DMS114 treated with DMSO at 0.1 percent for 48 hours (cell line): ENCODE measurements around the gene CYRIA.

Experiments
- DNase-seq: peaks from one replicate; lab custom pipeline; 2025; ENCODE audit not compliant: unreplicated experiment; lab: John Stamatoyannopoulos, UW

The CYRIA gene

DNA sequence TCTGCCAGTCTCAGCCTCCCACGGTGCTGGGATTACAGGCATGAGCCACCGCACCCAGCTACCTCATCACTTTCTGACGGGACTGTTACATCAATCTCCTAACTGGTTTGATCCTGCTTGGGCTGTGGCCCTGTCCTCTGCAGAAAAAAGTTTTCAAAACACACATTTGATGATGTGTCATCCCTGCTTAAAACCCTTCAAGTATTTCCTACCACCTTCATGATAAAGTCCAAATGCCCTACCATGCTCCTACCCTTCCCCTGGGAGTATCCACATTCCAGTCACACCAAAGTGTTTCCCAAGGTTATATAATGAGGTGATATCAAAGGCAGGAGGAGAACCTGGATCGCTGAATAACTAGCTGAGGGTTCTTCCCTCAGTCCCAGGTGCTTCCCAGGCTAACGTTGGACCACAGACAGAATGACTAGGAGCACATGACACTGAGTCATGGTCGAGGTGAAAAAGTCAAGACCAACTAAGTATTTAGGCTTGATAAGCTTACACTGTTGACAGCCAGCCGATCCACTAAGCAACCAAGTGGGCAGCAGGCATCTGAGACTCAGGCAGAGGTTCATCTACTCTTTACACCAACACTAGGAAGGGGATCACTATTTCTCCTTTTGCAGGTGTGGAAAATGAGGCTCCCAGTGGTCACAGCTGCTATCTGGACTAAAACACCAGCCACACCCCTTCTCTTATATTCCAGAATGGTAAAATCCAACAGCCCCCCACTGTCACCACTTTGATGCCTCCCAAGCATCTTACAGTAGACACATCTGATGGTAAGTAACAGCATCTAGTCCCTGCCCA, 31.8 kb downstream of the CYRIA start:
- no peak for DNase-seq

DNA sequence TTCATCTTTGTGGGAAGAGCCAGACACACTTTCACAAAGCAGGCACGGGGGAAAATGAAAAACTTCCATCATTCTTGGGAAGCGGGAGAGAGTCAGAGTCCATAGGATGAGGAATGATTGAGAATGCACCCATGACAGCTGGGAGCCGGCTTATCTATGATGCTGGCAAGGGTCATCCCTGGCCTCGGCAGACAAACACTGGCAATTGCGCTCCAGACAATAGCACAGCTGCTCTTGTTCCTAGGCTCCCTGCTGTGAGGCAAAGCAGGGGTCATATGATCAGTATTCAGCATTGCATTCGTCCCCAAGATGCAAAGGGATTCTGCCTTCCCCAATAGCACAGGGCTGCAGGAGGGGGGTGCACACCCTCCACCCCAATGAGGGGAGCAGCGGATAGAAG, 33.0 kb downstream of the CYRIA start:
- DNase-seq: no peak

DNA sequence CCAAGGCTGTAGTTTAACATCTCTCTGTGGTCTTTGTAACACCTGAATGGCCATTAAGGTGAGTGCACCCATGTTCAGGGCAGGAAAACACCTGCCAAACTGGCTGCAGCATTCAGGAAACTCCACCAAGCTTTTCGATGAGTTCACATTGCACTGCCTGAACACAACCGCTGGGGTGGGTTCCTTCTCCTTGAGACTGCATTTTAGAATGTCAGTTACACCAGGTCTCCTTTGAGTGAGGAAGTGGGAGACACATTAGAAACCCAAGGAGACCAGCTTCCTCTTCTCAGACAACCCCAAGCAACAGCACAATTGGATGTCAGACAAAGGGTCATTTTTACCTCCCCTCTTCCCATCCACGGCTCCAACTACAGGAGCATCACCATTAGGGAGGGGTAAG, 35.2 kb downstream of the CYRIA start:
- DNase-seq: no peak

DNA sequence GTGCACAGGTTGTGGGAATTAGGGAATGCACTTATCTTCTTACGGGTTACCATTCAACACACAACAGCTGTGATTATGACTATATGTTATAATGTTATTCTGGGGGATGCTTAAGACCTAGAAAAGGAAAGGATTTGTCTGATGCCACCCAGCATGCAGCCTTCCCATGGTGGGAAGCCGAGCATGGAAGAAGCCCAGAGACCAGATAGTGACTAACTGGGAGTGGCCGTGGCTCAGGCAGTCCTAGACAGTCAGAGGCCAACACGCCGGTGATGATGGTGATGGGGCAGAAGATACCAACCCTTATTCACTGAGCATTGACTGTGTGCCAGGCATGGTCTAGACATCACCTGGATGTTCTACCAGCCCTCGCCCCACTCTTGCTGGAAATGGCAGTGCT, 35.9 kb downstream of the CYRIA start:
- DNase-seq: no peak

DNA sequence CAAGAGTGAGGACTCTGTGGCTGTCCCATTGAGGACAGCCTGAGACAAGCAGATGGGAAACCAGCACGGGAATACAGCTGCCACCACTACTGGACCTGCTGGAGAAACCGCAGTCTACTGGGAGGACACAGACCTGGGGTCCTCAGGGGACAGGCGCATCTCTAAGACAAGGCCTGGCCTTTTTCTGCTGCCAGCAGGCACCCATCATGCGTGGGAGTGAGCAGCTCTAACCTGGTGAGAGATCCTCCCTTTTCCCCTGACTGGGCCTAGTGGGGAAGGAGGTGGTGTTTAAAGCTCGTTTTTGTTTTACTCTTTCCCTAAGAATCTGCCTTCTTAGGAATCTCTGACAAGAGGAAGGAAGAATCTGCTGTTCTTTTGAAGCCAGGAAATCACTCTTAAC, 36.6 kb downstream of the CYRIA start:
- DNase-seq: no peak

DNA sequence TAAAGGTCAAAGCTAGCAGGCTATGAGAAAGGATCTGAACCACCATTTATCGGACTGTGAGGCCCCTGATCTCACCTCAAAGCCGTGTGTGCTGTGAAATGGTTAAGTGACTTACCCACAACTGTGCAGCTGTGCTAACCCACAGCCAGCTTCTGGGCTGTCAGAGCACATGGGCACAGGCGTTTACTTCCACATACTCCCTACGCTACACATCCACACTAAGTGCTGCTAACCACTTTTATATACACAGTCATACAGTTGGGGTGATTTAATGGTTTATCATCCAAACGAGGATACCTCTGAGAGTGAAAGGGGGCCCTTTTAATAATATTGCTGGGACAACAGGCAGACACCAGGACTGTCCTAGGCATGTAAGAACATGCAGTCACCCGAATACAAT, 37.3 kb downstream of the CYRIA start:
- no peak for DNase-seq

DNA sequence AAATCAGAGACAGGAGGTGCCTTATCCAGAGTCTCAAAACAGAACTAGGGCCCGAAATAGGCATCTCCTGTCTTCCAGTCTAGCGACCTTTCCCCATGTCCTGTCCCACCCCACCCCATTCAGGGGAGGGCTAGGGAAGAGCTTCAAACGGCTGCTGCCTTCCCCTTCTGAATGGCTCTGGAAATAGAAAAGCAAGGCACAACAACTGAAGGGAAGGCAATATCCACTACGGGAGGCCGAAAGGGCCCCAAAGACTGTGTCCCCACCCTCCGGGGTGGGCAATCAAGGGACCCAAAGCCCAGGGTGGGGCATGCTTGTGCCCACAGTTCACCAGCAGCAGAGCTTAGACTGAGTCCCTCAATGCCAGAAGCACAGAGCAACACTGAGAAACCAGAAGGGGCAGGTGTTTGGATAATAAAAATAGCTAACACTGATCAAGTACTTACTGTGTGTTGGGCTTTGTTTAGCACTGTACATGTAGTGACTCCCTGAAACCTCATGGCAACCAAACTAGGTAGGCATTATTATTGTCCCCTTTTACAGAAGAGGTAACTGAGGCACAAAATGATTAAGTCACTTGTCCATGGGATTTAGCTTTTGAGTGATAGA, 38.5 kb downstream of the CYRIA start:
- no peak for DNase-seq

DNA sequence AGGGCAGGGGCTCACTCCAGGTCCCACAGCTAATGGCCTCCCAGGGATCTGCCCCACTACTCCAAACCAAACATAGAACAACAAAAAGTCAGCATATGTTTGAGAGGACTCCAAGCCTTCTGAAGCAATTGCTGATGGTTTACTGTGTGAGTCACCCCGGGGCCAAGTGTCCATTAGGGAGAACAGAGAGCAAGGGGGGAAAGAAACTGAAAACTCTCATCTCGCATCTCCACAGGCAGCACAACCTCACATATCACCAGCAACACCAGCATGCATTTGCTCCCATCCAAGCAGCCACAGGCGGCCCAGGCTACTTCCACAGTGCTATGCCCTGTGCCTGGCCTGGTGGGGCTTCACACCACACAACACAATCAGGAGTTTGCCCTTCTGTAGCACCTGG, 39.1 kb downstream of the CYRIA start:
- no peak for DNase-seq

DNA sequence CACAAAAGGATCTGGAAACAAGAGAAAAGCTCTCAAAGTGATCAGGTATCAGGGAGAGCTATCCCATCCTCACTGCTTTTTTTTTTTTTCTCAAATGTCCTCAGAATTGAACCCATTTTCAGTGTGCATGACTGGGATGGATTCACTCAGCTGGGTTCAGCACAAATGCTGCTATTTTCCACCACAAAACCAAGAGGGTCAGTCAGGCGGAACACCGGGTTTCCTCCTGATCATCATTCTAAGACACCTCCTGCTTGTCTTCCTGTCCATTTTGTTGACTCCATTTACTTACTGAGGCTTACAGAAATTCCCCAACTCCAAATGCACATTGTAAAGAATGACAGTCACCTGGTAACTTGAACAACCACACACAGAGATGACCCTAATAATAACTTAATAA, 39.9 kb downstream of the CYRIA start:
- DNase-seq: no peak

DNA sequence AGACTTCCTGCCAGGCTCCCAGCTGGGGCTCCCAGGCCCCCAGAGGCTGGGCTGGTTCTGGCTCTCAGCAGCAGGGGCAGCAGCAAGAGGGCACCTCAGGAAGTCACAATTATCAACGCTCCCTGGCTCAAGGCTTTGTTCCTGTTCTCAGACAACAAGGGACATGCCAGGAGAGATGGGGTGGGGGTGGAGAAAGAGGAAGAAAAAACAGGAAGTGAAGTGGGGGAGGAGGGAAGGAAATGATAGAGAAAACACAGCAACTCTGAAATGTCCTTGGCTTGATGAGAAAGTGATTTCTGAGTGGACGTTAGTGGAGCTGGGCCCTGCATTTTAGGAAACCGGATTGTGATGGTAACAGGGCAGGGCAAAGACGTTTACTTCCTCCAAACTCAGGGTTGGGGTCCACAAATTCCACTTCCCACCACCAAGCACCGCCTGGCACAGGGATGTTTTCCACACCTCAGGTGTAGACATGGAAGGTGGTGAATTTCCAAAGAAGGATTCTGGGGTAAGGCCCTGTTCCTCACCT, 40.4 kb downstream of the CYRIA start:
- DNase-seq: no peak

DNA sequence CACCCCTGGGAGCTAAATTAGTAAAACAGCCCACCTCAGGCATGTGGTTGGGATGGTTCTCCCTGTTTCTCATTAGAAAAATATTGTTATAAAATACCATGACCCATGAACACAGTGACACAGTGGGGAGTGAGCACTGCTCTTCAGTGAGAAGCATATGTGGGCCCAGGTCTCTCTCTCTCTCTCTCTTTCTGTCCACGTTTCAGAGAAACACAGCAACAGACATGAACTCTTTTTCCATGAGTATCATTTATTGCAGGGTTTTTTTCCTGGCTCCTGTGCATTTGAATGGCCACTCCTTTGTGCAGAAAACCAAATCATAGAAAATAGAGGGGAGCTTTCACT, 41.2 kb downstream of the CYRIA start:
- DNase-seq: no peak

DNA sequence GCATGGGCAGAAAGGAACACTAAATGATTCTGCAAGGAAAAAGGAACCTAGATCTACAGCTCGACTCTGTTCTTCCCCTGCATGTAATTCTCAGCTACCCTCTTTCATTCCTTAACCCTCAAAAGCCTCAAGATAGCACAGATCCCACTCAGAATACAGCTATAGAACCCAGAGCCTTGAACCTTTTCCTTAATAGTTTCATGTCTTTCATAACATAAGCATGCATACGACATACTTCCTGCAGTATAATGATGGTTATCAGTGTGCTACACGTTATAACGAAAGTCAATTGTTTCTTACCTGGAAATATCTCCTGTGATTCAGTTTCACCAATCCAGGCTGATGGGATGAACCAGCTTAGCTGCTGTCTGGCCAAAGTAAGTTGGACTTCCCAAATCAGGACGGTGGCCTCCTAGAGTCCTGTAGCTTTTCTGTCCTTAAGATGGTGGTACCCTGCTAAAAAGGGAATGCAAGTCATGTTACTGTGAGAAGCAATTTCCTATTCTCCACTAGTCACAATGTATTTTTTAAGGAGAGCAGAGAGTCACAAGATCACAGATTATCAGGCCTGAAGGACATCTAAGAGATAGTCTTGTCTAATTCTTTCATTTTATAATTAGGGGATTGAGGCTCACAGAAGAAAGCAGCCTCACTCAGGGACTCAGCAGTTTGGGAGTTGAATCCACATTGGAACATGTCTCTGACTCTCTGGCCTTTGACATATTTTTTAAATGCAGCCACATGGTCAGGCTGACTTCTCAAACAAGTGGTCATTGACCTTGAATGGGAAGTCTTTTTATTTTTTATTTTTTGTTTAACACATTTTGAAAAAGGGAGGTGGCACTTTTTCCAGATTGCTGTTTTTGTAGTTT, 41.8 kb downstream of the CYRIA start:
- DNase-seq: no peak

DNA sequence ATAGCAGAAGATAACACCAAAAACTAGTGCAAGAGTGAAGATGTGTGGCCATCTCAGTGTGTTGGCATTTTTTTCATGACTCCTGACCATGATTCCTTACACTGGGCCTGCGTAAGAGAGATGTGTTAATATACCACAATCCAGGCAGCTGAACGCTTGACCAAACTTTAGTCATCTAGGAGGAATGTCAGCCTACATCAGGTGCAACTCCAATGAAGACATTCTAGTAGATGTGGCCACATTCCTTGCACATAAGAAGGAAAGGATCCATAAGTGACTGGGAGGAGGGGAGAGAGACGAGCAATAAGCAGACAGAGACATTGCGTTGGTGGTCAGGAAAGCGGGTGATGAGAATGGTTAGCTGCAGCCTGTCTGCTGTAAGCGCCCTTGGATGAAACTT, 42.6 kb downstream of the CYRIA start:
- no peak for DNase-seq

DNA sequence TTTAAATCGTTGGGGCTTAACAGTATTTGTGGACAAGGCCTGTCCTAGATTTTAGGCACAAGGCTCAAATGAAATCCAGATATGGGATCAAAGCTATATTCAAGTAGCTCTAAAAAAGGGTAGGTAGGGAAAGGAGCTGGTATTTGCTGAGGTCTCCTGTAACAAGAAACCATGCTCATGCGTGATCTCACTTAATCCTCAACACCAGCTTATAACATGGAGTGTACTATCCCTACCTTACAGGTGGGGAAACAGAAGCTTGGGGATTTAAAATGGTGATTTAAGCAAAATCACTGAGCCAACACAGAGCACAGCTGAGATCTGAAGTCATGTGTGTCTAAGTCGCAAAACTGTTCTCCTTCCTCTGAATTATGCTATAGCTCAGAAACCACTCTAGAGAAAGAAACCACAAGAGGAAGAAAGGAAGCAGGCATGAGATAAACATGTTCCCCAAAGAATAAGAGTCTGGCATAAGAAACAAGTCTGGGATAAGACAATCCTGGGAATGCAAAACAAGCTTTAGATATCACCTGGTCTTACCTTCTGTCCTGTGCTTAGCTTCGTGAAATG, 43.1 kb downstream of the CYRIA start:
- DNase-seq: no peak

DNA sequence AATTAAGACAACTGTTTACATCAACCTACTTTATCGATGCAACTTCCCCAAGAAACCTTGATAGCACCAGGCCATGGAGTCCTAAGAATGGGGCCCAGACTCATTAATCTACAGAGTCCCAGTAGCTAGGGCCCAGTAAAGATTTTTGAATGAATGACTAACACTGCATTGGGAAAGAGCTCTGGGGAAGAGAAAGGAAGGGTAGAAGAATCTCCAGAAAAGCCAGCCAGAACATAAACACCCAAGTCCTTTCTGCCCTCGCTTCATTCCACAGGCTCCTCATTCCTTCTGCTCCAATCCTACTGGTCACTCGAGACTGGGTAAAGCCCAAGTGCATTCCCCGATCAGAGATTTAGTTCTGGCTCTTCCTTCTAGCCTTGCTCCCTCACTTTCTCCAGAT, 44.3 kb downstream of the CYRIA start:
- DNase-seq: no peak

DNA sequence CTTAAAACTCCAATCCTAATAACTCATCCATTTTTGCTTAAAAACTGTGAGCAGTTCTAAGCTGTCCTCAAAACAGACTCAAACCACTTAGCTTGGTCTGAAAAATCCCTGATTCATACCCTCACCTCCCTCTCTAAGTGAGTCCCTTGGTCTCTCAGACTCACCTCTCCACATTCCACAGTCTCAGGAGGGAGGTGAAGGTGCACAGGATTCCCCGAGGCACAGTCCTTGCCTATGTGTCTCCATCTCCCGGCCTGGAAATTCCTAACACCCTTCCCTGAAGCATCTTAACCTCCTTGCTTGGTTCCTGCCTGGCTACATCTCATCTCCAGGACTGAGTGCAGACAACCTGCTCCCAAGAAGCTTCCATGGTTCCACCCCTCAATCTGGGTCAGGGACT, 45.0 kb downstream of the CYRIA start:
- DNase-seq: no peak

DNA sequence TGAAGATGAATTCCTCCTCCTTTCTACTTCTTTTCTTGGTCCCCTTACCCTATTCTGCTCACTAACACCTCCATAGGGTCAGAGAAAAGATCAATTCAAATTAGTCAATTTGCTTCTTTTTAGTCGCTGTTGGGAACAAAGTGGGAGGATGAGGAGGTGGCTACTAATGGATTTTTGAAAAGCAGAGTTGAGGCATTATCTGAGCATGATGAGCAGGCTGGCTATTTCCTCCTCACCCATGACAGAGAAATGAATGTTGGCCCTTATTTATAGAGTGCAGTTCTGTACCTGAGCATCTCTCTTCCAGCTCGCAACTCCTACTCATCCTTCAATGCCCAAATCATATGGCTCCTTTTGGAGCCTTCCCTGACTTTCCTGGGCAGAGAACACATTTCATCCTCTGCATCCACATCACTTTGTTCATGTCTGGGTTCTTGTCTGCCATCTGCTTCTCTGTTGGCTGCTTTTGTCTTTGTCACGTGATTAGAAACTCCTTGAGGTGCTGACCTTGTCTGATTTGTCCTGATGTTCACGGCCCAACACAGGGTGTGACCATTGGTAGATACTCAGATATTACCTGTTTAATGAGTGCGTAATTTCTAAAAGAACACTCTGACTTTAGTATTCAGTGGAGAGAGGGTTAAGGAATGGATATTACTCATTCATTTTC, 45.9 kb downstream of the CYRIA start:
- DNase-seq: no peak

DNA sequence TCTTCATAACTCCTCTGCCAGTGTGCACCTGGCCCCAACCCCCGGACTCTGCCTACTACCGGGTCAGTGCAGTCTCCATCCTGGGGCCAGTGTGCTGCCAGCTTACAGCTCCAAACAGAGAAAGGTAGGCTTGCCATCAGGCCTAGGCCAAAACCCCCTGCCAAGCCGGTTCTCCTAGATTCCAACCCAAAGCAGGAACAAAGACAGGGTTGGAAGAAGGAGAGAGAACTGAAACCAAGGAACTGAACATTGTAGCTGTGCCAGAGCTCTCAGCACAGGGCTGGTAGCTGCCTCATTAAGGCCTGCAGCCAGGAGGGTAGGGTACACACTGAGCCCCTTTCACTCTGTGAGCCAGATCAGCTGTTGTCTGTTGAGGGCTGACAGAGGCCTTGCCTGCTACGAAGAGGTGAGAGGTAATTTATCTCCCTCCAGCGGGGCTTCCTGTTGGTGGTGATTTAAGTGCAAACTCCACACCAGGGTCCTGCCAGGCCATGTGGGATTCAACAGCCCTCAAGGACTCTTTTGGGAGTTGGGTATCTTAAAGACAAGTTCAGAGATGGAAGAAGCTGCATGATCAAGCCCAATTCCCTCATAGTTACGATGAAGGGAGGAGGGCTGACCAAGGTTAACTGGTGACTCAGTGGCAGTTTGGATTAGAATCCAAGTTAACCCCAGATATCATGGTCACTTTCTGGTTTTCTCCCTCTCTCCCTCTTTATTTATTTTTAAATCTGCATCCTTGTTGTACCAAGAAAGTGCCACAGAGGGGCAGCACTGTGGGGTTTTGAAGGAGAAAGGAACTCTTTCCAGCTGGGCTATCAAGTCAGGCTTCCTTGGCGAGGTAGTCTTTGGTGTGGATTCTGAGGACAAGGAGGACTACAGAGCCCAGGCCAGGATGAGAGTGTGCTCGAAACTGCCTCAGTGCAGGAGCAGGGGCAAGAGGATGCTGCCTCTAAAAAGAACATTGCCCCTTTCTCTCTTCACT, 48.1 kb downstream of the CYRIA start:
- DNase-seq: peak; percentile 5
